Spleen (tissue), 7 donors: Measurements from ENCODE around the gene HS3ST4.

Source experiments
- POLR2AphosphoS5 ChIP-seq, 3 donors: sonication (generic); formaldehyde crosslinking; IDR thresholded peaks; one replicate each; pipeline ENCODE4 v1.5.1; 2017; ENCODE audit warnings: antibody characterized with exemption in 3 of 3
- TF ChIP-seq, protein P1 (sequence below), 11 experiments: fragments of 200-600 bp in 7 of 11; fragments of 450-650 bp in 4 of 11; sonication (generic) in 4 of 11; IDR thresholded peaks in 8 of 11; conservative IDR thresholded peaks in 3 of 11; 1 replicate in 7 of 11; 2 replicates in 4 of 11; pipeline versions ENCODE4 v1.4.0 to v1.8.0; 2016 to 2021; ENCODE audit warnings: antibody characterized with exemption in 11 of 11, inconsistent platforms in 4 of 11, mild to moderate bottlenecking in 1 of 11
- donor health status: DM: no; HTN: no; CAD: no; lungs with moderate emphysema.
- donor health status: DM: no; HTN: no; CAD: no.
- donor health status: DM: no; HTN: no; CAD: no.

DNA sequence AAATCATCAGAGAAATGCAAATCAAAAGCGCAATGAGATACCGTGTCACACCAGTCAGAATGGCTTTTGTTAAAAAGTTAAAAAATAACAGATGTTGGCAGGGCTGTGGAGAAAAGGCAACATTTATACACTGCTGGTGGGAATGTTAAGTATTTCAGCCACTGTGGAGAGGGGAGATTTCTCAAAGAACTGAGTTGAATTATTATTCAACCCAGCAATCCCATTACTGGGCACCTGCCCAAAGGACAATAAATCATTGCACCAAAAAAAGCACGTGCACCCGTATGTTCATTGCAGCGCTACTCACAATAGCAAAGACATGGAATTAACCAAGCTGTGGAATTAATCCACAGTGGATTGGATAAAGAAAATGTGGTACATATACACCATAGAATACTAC lies 204.7 kb downstream of the HS3ST4 start:
- TF ChIP-seq POLR2AphosphoS5 (IDR thresholded peaks at IDR 0.05): no peak
- TF ChIP-seq, protein P1, sequence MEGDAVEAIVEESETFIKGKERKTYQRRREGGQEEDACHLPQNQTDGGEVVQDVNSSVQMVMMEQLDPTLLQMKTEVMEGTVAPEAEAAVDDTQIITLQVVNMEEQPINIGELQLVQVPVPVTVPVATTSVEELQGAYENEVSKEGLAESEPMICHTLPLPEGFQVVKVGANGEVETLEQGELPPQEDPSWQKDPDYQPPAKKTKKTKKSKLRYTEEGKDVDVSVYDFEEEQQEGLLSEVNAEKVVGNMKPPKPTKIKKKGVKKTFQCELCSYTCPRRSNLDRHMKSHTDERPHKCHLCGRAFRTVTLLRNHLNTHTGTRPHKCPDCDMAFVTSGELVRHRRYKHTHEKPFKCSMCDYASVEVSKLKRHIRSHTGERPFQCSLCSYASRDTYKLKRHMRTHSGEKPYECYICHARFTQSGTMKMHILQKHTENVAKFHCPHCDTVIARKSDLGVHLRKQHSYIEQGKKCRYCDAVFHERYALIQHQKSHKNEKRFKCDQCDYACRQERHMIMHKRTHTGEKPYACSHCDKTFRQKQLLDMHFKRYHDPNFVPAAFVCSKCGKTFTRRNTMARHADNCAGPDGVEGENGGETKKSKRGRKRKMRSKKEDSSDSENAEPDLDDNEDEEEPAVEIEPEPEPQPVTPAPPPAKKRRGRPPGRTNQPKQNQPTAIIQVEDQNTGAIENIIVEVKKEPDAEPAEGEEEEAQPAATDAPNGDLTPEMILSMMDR (IDR thresholded peaks at IDR 0.05 in 8 of 11, conservative IDR thresholded peaks at IDR 0.05 in 3 of 11): no peak
